Stimulated activated CD4-positive, alpha-beta T cell treated with anti-CD3 and anti-CD28 coated beads, Interleukin-4, amount 100 ng/mL, for 24 hours (primary cell): Measurements from ENCODE around the gene TGFBR1.

Source experiments
- DNase-seq: peaks from one replicate; pipeline ENCODE4 v3.0.0-alpha.2; 2020

The TGFBR1 gene

DNA sequence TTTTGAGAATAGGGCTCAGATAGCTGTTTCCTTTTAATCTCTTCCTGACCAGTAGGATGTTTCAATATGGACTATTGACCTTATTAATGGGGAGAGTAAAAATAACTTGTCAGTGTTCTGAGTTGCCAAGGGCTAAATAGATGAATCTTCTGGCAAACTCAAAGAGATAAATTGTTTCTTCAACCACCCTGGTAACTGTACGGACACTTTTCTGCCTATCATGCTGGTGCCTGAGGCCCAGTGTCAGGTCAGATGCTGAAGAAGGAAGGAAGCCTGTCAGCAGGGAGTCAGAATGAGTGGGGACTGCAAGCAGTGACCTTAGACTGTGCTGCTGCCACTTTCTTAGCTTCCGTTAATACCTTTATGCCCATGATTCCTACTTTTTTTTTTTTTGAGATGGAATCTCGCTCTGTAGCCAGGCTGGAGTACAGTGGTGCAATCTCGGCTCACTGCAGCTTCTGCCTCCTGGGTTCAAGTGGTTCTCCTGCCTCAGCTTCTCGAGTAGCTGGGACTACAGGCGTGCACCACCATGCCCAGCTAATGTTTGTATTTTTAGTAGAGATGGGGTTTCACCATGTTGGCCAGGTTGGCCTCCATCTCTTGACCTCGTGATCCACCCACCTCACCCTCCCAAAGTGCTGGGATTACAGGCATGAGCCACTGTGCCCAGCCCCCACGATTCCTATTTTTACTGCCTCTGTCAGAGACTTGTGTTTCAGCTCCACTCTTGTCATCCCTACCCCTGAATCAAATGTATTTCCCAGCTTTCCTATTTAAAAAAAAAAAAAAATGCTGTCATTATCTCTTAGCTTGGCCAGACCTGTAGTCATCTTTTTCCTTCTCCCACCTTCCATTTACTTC lies 33.7 kb downstream of the TGFBR1 start:
- DNase-seq = no peak

DNA sequence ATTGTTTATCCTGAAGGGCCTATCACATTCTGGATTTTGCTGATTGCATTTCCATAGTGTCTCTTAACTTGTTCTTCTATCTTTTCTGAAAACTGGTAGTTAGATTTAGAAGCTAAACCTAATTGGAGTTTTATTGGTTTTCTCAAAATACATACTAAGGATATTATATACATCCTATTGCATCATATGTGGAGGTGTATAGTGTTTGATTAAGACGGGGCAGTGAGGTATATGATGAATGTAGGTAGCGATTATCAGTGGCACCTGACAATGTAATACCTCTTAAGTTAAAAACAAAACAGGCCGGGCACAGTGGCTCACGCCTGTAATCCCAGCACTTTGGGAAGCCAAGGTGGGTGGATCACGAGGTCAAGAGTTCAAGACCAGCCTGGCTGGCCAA lies 35.0 kb downstream of the TGFBR1 start:
- no peak for DNase-seq

- DNase-seq = peak; percentile 47
These were observed 35.9 kb downstream of the TGFBR1 start for GRCh38 chr9:99140685-99141314.

DNA sequence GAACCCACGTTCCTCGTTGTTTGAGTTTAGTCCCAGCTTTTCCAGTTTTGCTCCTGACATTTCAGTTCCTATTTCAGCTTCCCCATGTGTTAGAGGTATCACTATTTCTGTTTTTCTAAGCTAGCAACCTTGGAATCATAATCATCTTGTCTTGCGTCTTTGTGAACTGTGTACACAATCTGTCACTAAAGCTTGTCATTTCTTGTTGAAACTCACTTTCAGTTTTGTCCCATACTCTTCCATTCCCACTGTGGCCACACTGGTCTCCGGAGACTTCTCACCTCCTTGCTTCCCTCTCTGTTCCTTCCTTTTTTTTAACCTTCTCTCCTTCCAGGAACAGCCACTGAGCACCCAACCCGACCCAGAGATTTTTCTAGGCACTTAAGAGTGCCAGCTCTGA lies 36.9 kb downstream of the TGFBR1 start:
- DNase-seq = no peak

GRCh38 chr9:99142275-99142674 lies 37.4 kb downstream of the TGFBR1 start:
- DNase-seq = no peak

- no peak for DNase-seq
These were observed 38.7 kb downstream of the TGFBR1 start for GRCh38 chr9:99143655-99144054.

DNA sequence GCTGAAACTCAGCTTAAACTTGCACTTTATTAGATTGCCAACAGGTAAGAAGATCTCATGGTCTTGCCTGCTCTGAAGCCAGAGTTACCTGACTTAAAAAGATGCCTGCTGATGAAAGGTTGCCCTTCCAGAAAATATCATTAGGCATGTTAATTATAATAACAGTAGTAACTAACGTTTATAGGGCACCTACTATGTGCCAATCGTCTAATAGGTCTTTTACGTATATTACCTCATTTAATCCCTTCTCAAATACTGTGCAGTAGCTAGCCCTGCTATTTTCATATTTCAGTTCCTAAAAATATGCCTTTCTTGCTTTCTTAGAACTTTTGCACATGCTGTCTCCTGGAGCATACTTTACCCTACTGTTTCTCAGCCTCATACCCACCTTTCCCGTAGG lies 40.1 kb downstream of the TGFBR1 start:
- DNase-seq = no peak

GRCh38 chr9:99146574-99146973 lies 41.7 kb downstream of the TGFBR1 start:
- DNase-seq = no peak

- DNase-seq = no peak
These were observed 42.3 kb downstream of the TGFBR1 start for GRCh38 chr9:99147177-99147576.

DNA sequence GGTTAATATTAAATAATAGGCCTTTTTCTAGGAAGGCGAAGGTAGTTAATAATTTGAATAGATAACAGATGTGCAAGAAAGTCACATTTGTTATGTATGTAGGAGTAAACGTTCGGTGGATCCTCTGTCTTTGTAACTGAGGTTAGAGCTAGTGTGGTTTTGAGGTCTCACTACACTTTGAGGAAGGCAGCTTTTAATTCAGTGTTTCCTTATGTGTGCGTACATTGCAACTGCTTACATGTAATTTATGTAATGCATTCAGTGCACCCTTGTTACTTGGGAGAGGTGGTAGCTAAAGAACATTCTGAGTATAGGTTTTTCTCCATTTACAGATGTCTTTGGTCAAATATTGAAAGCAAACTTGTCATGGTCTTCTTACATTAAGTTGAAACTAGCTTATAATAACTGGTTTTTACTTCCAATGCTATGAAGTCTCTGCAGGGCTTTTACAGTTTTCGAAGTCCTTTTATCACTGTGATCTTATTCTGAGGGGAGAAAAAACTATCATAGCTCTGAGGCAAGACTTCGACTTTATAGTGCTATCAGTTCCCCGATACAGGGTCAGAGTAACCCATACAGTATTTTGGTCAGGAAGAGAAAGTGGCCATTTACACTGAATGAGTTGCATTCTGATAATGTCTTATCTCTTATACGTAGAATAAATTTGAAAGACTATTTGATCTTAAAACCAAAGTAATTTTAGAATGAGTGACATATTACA lies 45.7 kb downstream of the TGFBR1 start:
- DNase-seq = no peak

DNA sequence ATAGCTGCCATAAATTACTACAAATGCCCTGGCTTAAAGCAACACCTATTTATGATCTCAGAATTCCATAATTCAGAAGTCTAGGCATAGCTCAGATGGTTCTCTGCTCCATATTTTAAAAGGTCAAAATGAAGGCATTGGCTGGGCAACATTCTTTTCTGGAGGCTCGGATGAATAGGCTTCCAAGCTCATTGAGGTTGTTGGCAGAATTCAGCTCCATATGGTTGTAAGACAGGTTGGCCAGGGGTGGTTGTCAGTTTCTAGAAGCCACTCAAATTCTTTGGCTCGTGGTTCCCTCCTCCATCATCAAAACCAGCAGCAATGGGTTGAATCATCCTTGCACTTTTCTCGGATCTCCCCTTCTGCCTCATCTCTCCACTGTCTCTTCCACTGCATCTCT lies 49.4 kb downstream of the TGFBR1 start:
- DNase-seq = no peak

DNA sequence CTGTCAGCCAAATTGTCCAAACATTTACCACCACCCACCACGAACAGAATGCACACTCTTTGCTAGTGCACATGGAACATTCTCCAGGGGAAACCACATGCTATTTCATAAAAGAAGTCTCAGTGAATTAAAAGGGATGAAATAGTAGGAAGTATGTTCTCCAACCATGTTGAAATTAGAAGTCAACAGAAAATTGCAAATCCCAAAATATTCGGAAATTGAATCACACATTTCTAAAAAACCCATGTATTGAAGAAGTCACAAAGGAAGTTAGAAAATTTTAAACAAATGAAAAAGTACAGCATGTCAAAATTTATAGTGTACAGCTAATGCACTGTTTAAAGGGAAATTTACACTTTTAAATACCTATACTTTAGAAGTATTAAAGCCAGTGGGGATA lies 50.8 kb downstream of the TGFBR1 start:
- no peak for DNase-seq

DNA sequence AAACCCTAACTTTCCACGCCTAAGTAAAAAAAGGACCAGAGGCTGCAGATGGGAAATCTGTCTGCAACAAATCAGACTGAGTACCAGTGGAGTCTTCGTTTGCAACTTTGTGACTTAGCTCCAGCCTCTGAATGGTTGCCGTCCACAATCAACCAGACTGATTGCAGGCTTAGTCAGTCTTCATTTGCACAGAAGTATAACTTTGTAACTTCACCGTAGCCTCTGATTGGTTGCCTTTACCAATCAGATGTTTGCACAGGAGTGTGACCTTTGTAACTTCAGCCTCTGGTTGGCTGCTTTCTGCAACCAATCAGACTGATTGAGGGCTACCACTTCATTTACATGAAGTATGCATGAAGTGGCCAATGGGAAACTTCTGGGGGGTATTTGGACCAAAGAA lies 53.7 kb downstream of the TGFBR1 start:
- DNase-seq = no peak

- DNase-seq = no peak
These were observed 55.3 kb downstream of the TGFBR1 start for GRCh38 chr9:99160173-99160572.

DNA sequence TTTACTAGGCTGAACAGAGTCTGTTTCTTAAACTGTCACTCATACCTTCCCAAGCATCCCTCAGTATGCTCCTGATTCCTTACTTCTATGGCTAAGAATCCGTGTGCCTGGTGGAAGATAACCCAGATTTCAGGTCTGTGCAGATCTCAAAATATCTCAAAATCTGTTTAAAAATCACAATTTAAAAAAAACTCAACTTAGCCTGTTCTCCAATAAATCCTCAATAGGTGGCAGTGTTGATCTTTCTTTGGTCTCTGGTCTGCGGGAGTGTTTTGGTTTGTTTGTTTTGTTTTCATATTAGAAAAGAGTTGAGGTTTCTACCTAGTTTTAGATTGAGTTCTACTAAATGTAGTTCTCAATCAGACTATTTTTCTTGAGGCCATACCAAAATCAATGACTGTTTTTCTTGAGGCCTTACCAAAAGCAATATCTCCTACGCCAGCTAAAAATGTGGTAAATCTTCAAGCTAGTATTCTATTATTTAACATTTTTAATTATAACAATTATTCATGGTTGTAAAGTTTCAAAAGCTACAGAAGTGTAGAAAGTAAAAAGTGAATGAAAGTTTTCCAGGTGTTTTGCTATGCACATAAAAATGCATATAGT lies 57.9 kb downstream of the TGFBR1 start:
- no peak for DNase-seq

GRCh38 chr9:99166149-99166548 lies 61.2 kb downstream of the TGFBR1 start:
- no peak for DNase-seq

- no peak for DNase-seq
These were observed 62.2 kb downstream of the TGFBR1 start for GRCh38 chr9:99167119-99167518.

- DNase-seq = no peak
These were observed 62.8 kb downstream of the TGFBR1 start for GRCh38 chr9:99167694-99168093.

DNA sequence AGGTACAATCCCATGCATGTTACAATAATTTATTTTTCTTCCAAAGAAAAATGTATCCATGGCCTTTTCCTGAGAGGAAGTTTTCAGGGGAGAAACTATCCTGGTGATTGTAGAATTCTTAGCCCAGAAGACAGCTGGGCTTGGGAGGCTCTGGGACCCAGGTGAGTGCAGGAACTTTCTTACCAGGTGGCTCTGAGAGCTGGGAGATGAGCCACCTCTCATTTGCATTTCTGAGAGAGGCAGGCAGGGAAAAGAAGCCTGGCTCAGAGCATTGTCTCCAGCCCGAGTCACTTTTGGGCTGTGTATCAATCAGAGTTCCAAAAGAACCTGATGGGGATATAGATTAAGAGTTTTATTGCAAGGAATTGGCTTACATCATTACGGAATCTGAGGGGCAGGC lies 64.2 kb downstream of the TGFBR1 start:
- no peak for DNase-seq

GRCh38 chr9:99169982-99170761 lies 65.3 kb downstream of the TGFBR1 start:
- no peak for DNase-seq

DNA sequence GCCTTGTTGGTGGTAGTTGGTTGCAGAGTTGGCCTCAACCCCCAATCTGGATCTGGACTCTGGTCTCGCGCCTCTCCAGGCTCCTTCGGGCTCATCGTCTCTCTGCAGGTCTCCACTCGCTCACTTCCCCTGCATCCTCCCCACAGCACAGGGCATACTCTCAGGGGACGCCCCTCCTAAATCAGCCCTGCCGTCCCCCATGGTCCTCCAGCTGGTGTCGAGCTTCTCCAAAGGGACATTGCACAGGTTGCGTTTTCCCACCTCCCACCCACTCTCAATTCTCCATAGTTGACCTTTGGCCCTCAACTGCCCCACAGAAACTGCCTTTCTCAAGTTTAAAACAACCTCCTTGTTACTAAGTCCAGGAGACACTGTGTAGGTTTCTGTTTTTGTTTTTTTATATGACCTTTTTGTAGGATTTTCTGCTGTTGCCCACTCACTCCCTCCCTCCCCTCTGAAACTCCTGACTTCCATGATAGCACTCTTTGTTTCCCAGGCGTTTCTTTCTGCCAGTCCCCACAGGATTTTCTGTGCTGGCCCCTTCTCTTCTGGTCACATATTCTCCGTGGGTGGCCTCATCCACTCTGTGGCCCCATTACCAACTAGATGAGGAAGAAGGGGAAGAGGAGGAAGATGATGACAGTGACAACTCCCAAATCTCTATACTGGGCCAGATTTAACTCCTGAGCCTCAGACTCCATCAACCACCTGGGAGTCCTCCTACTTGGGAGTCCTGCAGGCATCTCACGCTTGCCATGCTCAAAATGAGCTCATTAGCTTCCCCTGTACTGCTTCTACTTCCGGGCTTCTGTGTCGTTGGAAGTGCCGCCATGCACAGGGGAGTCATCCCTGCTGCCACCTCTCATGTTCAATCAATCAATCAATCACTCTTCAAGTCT lies 66.6 kb downstream of the TGFBR1 start:
- DNase-seq = no peak
